GM19035 (cell line): ENCODE measurements around the gene NR2C2.

Experiments used
- ATAC-seq: cut with Tn5 transposase; IDR thresholded peaks from one replicate; pipeline ENCODE4 v1.9.1; 2021; ENCODE audit not compliant: unreplicated experiment

The NR2C2 gene

DNA sequence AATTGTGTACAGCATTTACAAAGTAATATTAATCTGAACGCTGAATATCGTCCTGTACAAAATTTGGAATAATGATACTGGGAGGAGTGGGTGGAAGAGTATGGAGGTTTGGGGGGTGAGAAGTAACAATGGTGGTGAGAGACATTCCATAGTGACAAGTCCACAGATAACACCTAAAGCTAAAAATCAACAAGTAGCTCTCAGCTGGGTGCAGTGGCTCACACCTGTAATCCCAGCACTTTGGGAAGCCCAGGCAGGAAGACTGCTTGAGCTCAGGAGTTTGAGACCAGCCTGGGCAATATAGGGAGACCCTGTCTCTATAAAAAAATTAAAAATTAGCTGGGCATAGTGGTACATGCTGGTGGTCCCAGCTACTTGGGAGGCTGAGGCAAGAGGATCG is 112.6 kb downstream of the NR2C2 start:
- no peak for ATAC-seq

DNA sequence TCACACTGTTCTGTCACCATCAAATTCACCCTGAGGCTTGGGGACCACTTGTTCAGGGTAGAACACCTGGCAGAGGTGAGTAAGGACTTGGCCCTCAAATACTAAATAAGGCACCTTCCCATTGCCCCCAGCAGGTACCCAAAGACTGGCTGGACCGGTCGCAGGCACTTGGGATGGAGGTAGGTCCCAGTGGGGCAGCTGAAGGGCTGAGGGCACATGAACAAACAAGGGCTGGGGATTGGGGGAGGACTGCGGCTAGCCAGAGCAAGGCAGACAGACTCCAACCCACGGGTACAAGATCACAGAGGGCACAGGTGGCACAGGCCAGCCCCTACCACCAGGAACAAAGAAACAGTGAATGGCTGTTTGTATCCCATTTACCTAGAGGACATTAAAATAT is 115.9 kb downstream of the NR2C2 start:
- ATAC-seq: no peak

- no peak for ATAC-seq
Measured at GRCh38 chr3:15063656-15064286, 116.4 kb downstream of the NR2C2 start.

GRCh38 chr3:15064299-15064834 is 117.0 kb downstream of the NR2C2 start:
- ATAC-seq: peak; percentile 24

- peak; percentile 96 for ATAC-seq
Measured at GRCh38 chr3:15064835-15065549, 117.6 kb downstream of the NR2C2 start, which contains the start of gene MRPS25. Gene MRPS25 (minus strand): TSS chr3:15065315. CDS start chr3:15065194, 121 bp downstream.

GRCh38 chr3:15065550-15066007 is 118.2 kb downstream of the NR2C2 start:
- ATAC-seq: no peak

- ATAC-seq: no peak
Measured at GRCh38 chr3:15066467-15066866, 119.1 kb downstream of the NR2C2 start.

- no peak for ATAC-seq
Measured at GRCh38 chr3:15069441-15069840, 122.1 kb downstream of the NR2C2 start.

- no peak for ATAC-seq
Measured at GRCh38 chr3:15071699-15072098, 124.3 kb downstream of the NR2C2 start.

DNA sequence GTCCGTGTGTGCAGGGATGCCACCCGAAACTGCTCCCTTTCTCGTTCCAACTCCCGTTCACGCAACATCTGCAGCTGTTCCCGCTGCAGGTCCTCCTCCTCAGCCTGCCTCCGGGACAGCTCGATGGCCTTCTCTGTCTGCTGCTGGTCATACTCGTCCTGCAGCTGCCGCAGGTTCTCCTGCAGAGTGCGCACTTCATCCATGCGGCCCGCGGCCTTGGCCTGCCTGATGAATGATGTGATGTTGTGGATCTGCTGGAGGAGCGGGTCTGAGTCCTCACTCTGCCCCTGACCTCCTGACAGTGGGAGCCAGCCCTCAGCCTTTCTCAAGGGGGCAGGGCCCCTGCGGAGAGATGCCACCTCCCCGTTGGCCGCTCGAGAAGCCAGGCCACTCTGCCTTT is 127.1 kb downstream of the NR2C2 start:
- ATAC-seq: no peak

DNA sequence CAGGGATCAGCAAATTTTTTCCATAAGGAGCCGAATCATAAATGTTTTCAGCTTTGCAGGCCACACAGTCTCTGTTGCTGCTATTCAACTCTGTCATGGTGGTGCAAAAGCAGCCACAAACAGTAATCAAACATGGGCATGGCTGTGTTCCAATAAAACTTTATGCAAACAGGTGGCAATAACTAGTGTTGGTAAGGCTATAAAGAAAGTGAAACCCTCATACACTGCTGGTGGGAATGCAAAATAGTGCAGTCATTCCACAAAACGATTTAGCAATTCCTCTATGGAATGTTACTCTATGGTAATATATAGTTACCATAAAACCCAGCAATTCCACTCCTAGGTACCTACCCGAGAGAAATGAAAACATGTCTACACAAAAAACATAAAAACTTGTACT is 131.7 kb downstream of the NR2C2 start:
- no peak for ATAC-seq

DNA sequence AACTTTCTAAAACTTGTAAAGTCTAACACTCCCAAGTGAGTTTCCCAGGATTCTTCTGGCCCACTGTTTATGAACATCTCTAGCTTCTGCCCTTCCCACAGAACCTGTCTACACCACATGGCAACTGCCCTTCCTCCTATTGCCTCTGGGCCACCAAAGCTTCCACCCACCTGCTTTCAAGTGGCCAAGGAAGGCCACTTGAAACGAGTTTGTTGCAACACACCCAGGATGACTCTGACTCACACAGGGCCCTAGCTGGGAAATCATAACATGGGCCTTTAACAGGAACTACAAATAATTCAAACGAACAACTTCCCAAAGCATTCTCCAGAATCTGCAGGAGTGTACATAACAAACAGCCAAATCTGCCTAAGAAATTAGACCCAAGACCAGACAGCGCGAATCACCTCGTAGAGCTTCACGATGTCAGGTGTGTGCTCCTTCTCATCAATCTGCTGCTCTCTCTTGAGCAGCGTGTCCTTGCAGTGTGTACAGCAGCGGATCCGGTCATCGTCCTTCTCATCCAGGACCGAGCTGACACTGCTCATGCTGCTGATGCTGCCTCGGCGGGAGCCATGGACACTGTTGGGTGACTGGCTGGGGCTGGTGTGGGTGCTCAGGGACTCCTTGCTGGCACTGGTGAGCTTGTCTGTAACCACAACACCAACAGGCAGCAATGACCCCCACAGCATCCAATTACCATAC is 134.7 kb downstream of the NR2C2 start:
- no peak for ATAC-seq

DNA sequence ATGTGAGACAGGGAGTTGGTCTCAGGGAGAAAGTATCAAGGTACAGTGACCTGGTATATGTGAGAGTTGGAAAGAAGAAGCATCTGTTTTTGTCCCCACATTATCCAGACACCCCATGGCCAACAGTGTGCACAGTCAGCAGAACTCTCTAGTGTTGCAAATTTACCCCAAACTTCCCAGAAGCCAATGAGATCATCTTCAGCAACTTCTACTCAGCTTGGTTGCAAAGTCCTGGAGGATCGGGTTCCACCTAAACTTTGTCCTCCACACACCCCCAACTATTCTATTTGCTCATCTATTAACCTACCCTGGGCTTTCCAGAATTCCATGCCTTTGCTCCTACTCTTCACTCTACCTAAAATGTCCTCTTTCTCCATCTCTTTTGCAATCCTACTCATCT is 135.9 kb downstream of the NR2C2 start:
- no peak for ATAC-seq

- no peak for ATAC-seq
Measured at GRCh38 chr3:15086263-15086662, 138.9 kb downstream of the NR2C2 start.

GRCh38 chr3:15086699-15087098 is 139.3 kb downstream of the NR2C2 start:
- ATAC-seq: no peak

DNA sequence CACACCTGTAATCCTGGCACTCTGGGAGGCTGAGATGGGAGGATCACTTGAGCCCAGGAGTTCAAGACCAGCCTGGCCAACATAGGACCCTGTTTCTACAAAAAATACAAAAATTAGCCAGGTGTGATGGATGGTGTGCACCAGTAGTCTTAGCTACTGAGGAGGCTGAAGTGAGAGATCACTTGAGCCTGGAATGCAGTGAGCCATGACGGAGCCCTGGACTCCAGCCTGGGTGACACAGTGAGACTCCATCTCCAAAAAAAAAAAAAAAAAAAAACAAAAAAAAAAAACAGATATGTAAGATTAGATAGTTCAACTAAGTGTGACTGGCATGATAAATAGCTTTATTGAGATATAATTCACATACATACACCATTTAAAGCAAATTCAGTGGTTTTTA is 141.8 kb downstream of the NR2C2 start:
- ATAC-seq: no peak

DNA sequence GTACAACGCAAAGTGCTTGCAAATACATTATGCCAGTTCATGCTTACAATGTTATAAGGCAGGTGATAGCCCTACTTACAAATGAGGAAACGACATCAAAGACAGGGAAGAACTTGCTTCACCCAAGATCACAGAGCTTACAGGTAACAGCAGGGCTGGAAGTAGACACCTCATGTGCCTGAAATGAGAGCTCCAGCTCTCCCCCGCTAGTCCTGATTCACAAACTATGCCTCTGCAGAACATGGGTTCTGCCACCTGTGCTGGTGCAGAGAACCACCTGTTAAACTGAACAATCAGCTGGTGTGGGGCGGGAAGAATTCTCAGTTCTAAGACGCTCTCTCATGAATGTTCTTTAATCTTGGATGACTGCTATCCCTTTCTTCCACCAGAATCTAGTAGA is 144.2 kb downstream of the NR2C2 start:
- ATAC-seq: no peak

DNA sequence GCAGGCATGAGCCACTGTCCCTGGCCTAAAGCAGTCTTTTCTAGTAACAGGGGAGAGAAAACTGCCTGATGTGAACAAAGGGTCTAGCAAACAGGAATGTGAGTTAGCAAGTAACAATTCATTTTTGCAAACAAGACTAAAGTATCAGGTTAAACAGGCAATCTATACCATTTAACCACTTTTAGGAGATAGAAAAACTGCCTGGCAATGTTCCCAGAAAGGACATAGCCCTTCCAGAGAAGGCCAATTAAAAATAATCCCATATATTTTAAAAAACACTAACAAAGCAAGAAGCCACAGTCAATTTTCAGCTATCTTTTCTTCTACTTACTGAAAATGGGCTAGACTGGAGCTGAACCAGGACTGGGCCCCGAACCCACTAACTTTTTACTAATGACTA is 145.3 kb downstream of the NR2C2 start:
- no peak for ATAC-seq

DNA sequence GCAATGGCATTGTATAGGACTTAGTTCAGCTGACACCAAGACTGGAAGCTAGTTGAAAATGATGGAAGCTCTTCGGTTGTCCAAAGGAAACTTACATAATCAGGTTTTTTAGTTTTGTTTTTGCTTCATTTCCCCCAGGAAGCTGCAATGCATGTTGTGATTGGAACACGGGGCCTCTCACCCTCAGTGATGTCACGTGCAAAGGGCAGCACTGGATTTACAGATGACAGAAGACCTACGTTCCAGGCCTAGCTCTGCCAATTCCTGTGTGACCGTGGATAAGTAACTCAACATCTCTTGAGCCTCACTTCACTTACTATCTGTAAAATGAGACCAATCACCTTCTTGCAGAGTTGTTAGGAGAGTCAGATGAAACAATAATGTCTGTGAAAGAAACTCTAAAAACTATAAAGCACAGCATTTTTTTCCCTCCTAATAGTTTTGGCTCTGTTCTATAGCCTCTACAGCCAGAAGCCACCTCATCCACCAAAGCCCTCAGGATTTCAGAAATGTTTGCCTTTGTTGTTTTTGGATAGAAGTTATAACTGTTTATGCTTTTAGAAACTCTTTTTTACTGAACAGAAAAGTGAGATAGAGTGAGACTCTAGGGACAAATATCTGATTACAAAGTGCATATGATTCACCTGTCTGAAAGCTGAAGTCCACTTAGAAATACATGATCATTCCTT is 146.9 kb downstream of the NR2C2 start:
- no peak for ATAC-seq

DNA sequence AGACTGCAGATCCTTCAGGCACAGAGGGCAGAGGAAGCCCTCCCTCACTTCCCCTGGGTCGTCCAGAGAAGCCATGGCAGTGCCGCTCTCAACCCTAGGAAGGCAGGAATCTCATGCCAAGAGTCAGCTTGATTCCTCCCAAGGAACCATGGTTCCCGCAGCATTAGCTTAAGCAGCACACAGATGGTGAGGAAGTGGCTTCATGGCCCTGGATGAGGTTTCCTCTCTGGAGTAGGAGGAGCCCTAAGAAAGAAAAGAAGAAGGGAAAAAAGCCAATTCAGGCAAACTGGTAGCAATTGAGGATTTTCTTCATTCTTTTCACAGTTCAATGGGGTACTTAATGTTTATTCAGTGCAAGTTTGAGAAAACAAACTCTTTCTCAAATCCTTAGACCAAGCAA is 148.7 kb downstream of the NR2C2 start:
- ATAC-seq: no peak

GRCh38 chr3:15097891-15098290 is 150.5 kb downstream of the NR2C2 start:
- ATAC-seq: no peak
